Endothelial cell of umbilical vein (primary cell): ENCODE results near the gene NRP2. TPM values are rescaled to one million over a fixed set of nuclear protein-coding genes. Genes with fewer than 3 reads are reported as not detected.

Experiments
- BruUV-seq: library from RNA; stranded (reverse); fragments of 400-500 nt; replicated peaks from 2 replicates; lab custom pipeline; 2021; lab: Mats Ljungman, UMichigan
- CTCF ChIA-PET: fragments of 300-600, 350-600 bp; sonication (Branson Sonifier 250); formaldehyde crosslinking; loops from one replicate; lab custom pipeline; 2021; ENCODE audit warnings: antibody characterized with exemption, inconsistent platforms; lab: Charles Lee
- POLR2A ChIA-PET: fragments of 300-600, 350-600 bp; sonication (Branson Sonifier 250); formaldehyde crosslinking; loops from one replicate; lab custom pipeline; 2021; ENCODE audit warnings: antibody characterized with exemption, inconsistent platforms; lab: Charles Lee
- DNase-seq: peaks from one replicate; pipeline ENCODE4 v3.0.0-alpha.2; 2011; ENCODE audit warnings: low read depth, low spot score
- FAIRE-seq: peaks from 2 replicates; lab custom pipeline; 2011; peaks lifted over from hg19 to GRCh38; lab: Jason Lieb, UNC
- H2AFZ ChIP-seq: 2 replicates; pipeline ENCODE4 v1.6.0; 2012; ENCODE audit warnings: low read depth, low read length, control low read depth, inconsistent platforms
- H3K27ac ChIP-seq: 2 replicates; pipeline ENCODE4 v1.5.1; 2011; ENCODE audit warnings: low read depth, mild to moderate bottlenecking, control low read depth, low read length, moderate library complexity; ENCODE audit not compliant: insufficient read depth
- H3K27me3 ChIP-seq, 2 experiments: 2 replicates each; pipeline versions ENCODE4 v1.6.0 to v1.6.1; 2011; ENCODE audit warnings: low read length in 2 of 2, mixed read lengths in 1 of 2; ENCODE audit not compliant: control insufficient read depth in 2 of 2, insufficient read depth in 2 of 2
- H3K36me3 ChIP-seq, 2 experiments: 2 replicates in 1 of 2; 3 replicates in 1 of 2; pipeline ENCODE4 v1.5.1; 2011; ENCODE audit warnings: low read length in 2 of 2, mild to moderate bottlenecking in 1 of 2, moderate library complexity in 1 of 2; ENCODE audit not compliant: control insufficient read depth in 2 of 2, insufficient read depth in 2 of 2; ENCODE audit errors: extremely low read depth in 1 of 2
- H3K4me1 ChIP-seq: 3 replicates; pipeline ENCODE4 v1.5.1; 2011; ENCODE audit warnings: mild to moderate bottlenecking, low read length; ENCODE audit not compliant: control insufficient read depth, insufficient read depth; ENCODE audit errors: extremely low read depth
- H3K4me2 ChIP-seq: 2 replicates; pipeline ENCODE4 v1.6.1; 2011; ENCODE audit warnings: low read length, control low read depth, mixed read lengths; ENCODE audit not compliant: insufficient read depth
- H3K4me3 ChIP-seq, 3 experiments: fragments of 200-600 bp in 1 of 3; sonication (generic), shearing (Covaris generic) in 1 of 3; replicated peaks in 1 of 3; 2 replicates each; pipeline ENCODE4 v1.5.1; 2011 to 2016; ENCODE audit warnings: control low read depth in 3 of 3, low read length in 3 of 3, mild to moderate bottlenecking in 2 of 3, inconsistent platforms in 1 of 3, low read depth in 1 of 3, moderate library complexity in 1 of 3; ENCODE audit not compliant: insufficient read depth in 1 of 3
- H3K79me2 ChIP-seq: 2 replicates; pipeline ENCODE4 v1.6.0; 2012; ENCODE audit warnings: low read length, inconsistent platforms; ENCODE audit not compliant: control insufficient read depth, insufficient read depth
- H3K9ac ChIP-seq: replicated peaks from 2 replicates; pipeline ENCODE3; 2011; ENCODE audit warnings: low read length, control low read depth; ENCODE audit not compliant: insufficient read depth; ENCODE audit errors: extremely low read depth
- H3K9me1 ChIP-seq: replicated peaks from 3 replicates; pipeline ENCODE4 v1.6.0; 2011; ENCODE audit warnings: mild to moderate bottlenecking, low read length; ENCODE audit not compliant: control insufficient read depth, insufficient read depth; ENCODE audit errors: extremely low read depth
- H3K9me3 ChIP-seq: replicated peaks from 2 replicates; pipeline ENCODE4 v1.5.1; 2012; ENCODE audit warnings: low read length, inconsistent platforms; ENCODE audit not compliant: control insufficient read depth, insufficient read depth
- H4K20me1 ChIP-seq: replicated peaks from 2 replicates; pipeline ENCODE3; 2011; ENCODE audit warnings: mild to moderate bottlenecking, low read length; ENCODE audit not compliant: control insufficient read depth, insufficient read depth; ENCODE audit errors: extremely low read depth
- EZH2 ChIP-seq: IDR thresholded peaks from 2 replicates; pipeline ENCODE4 v1.6.1; 2012; ENCODE audit warnings: borderline replicate concordance, low read depth, mild to moderate bottlenecking, moderate library complexity, low read length, inconsistent platforms; ENCODE audit not compliant: severe bottlenecking
- FOS ChIP-seq: IDR thresholded peaks from 2 replicates; pipeline ENCODE4 v1.6.1; 2011; ENCODE audit warnings: mild to moderate bottlenecking, low read length, moderate library complexity, borderline replicate concordance; ENCODE audit not compliant: insufficient read depth
- POLR2A ChIP-seq: IDR thresholded peaks from 2 replicates; pipeline ENCODE4 v1.6.1; 2012; ENCODE audit warnings: low read depth, mild to moderate bottlenecking, control low read depth, low read length
- POLR2AphosphoS5 ChIP-seq: IDR thresholded peaks from 2 replicates; pipeline ENCODE4 v1.6.1; 2012; ENCODE audit warnings: low read depth, mild to moderate bottlenecking, control low read depth, low read length, moderate library complexity; ENCODE audit not compliant: insufficient read depth
- dilution Hi-C: fragments of 300-500 bp; cut with MboI; formaldehyde crosslinking; loops from one replicate; pipeline ENCODE4 v1.15.0; 2019; ENCODE audit warnings: low sequenced_read_pairs; ENCODE audit not compliant: extremely low pct_ligation_motif_present
- intact Hi-C: fragments of 100-400 bp; cut with micrococcal nuclease; formaldehyde crosslinking; loops from one replicate; pipeline ENCODE4 v1.10.0; 2022
- polyA plus RNA-seq, 4 experiments: library from polyadenylated mRNA; depleted of rRNA in 3 of 4; stranded (reverse) in 3 of 4; unstranded in 1 of 4; fragments of >200 nt; gene quantifications; 2 replicates each; pipeline versions ENCODE4 v1.2.1 to v1.2.3, GENCODE V29; 2011 to 2012; ENCODE audit warnings: missing spikeins in 1 of 4
- total RNA-seq: library from RNA; stranded (reverse); gene quantifications from 2 replicates; pipeline ENCODE4 v1.2.3, GENCODE V29; 2021
- TF ChIP-seq, protein P1 (sequence below): IDR thresholded peaks from 2 replicates; pipeline ENCODE4 v1.6.1; 2011; ENCODE audit not compliant: insufficient read depth, insufficient read length
- TF ChIP-seq, protein P2 (sequence below), 2 donors: IDR thresholded peaks; 1 replicate in 1 of 2; 2 replicates in 1 of 2; pipeline ENCODE4 v1.5.1; 2011; ENCODE audit warnings: low read length in 2 of 2, mild to moderate bottlenecking in 2 of 2, moderate library complexity in 2 of 2, control low read depth in 1 of 2, inconsistent platforms in 1 of 2, low read depth in 1 of 2; ENCODE audit not compliant: insufficient read depth in 1 of 2; ENCODE audit errors: extremely low read depth in 1 of 2

The NRP2 gene
- total and polyA plus RNA-seq, 2 donors (not counting 3 experiments of a cell fraction or from before 2014, with no cell fraction given) = 160 to 240 TPM

DNA sequence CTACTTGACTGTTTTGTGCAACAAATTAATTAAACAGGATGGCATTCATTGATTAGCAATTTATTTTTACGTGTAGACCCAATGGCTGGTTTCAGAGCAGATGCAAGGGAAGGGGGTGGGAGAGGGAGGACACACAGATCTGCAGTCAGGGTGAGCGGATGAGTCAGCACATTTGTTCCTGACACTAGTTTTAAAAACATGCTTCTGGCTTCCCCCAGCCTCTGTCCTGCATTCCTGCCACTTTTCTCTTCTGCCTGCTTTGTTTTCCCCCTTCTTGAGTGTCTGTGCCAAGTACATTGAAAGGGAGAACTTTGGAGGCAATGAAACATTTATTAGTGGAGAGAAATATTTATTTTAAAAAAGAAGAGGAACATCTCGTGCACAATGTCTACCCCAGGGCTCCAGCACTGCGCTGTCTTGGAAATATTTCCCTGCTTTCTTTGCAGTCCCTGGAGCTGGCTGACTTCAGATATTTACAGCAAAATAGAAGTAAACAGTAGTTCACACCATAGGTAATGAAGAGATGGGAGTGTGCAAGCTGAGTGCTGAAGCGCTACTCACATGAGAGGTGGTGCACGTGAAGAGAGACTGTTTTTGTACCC is 52.2 kb downstream of the NRP2 start:
- Histone ChIP-seq H3K9me1 (no peaks in the 10 kb centered on the region), H3K36me3 (peaks cover 14 to 43% of the 10 kb centered on the region in 2 experiments), H3K27me3 (no peaks in the 10 kb centered on the region), H3K4me3 (no peak overlapping the region), H3K9me3 (no peaks in the 10 kb centered on the region), H2AFZ (no peak overlapping the region), H3K4me1 (peaks cover 33% of the 10 kb centered on the region), H3K27ac (peak overlapping the region; percentile 46), H3K4me2 (peak overlapping the region; percentile 28), H3K79me2 (no peaks in the 10 kb centered on the region), H4K20me1 (no peaks in the 10 kb centered on the region), H3K9ac (peak overlapping the region; percentile 8)
- no TSS peak for BruUV-seq
- CTCF ChIA-PET = interaction anchor here (0.6 to 1.0 kb wide), 4 partner anchors 14 to 191 kb away, joined by 3 to 4 read pairs (median 3); no protein-coding TSS in a partner anchor
- intact Hi-C loops (no loop called here), dilution Hi-C loops (no loop called here)
- FAIRE-seq = peak; percentile 97
- POLR2A ChIA-PET = interaction anchor here (1.2 kb wide), 1 partner anchor 52 kb away, joined by 3 read pairs; the partner anchor contains the start of gene NRP2
- TF ChIP-seq, protein P1, sequence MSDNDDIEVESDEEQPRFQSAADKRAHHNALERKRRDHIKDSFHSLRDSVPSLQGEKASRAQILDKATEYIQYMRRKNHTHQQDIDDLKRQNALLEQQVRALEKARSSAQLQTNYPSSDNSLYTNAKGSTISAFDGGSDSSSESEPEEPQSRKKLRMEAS = no peak
- no peak for TF ChIP-seq EZH2
- DNase-seq = peak; percentile 78

DNA sequence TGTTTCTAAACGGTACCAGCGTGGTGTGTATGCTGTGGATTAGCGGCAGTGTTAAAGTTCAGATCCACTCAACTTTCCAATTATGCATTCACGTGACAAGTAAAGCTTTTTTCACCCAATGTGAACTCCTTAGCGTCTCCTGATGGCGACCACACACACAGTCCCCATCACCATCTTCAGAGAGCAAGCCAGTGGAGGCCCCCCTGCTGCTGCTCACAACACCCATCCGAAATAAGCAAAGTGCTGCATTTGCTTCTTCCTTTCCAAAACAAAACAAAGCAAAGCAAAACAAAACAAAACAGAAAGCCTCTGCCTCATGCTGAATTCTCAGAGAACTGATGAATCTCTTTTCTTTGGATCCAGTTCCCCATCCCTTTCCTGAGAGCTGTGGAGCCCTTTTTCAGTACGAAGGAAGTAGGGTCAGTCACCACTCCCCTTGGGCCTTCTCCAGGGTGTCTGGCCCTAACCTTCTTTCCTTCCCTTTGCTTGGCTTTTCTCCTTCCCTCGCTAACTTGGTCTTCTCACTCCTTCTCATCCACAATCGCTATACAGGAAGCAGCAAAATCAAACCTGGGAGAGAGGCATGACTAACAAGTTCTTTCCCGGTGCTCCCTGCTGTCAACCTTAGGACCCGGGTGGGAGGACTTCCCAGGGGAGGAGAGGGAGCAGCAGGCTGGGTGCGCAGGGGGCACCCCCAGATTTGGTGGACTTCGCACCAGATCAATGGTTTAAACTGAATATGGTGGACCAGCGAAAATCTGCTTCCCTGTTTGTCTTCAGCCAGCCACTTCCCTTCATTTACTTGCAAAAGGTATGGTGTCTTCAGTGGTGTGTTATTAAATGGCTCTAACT is 56.0 kb downstream of the NRP2 start:
- CTCF ChIA-PET = interaction anchor here (1.3 to 1.6 kb wide), 2 partner anchors 17 to 31 kb away, joined by 3 read pairs; no protein-coding TSS in a partner anchor
- Histone ChIP-seq H3K4me2 (peak overlapping the region; percentile 51), H3K9me3 (no peaks in the 10 kb centered on the region), H3K27ac (peak overlapping the region; percentile 43), H3K4me1 (peaks cover 33% of the 10 kb centered on the region), H3K9me1 (no peaks in the 10 kb centered on the region), H3K36me3 (peaks cover 30 to 49% of the 10 kb centered on the region in 2 experiments), H3K9ac (no peak overlapping the region), H3K79me2 (no peaks in the 10 kb centered on the region), H3K27me3 (no peaks in the 10 kb centered on the region), H2AFZ (peak overlapping the region; percentile 73), H3K4me3 (no peak overlapping the region), H4K20me1 (no peaks in the 10 kb centered on the region)
- FAIRE-seq = peak; percentile 74
- DNase-seq = peak; percentile 45
- intact Hi-C loops (no loop called here), dilution Hi-C loops (no loop called here)
- POLR2A ChIA-PET = no interaction called here
- no TSS peak for BruUV-seq
- peak; percentile 13 for TF ChIP-seq POLR2AphosphoS5
- TF ChIP-seq FOS = no peak
- no peak for TF ChIP-seq POLR2A
- TF ChIP-seq, protein P2, sequence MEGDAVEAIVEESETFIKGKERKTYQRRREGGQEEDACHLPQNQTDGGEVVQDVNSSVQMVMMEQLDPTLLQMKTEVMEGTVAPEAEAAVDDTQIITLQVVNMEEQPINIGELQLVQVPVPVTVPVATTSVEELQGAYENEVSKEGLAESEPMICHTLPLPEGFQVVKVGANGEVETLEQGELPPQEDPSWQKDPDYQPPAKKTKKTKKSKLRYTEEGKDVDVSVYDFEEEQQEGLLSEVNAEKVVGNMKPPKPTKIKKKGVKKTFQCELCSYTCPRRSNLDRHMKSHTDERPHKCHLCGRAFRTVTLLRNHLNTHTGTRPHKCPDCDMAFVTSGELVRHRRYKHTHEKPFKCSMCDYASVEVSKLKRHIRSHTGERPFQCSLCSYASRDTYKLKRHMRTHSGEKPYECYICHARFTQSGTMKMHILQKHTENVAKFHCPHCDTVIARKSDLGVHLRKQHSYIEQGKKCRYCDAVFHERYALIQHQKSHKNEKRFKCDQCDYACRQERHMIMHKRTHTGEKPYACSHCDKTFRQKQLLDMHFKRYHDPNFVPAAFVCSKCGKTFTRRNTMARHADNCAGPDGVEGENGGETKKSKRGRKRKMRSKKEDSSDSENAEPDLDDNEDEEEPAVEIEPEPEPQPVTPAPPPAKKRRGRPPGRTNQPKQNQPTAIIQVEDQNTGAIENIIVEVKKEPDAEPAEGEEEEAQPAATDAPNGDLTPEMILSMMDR (IDR thresholded peaks at IDR 0.05; ENCODE audit: extremely low read depth in 1 of 2, insufficient read depth in 1 of 2, low read depth in 1 of 2, low read length in 2 of 2) = peak in 1 of 2 donors; percentile 19
